SH-SY5Y (cell line): ENCODE measurements around the gene SOSTDC1.

ENCODE experiments used
- GATA2 ChIP-seq: IDR thresholded peaks from 2 replicates; pipeline ENCODE4 v1.6.1; 2011; ENCODE audit warnings: mild to moderate bottlenecking, low read depth, low read length
- GATA3 ChIP-seq: IDR thresholded peaks from 2 replicates; pipeline ENCODE4 v1.6.1; 2011; ENCODE audit warnings: low read depth, mild to moderate bottlenecking, low read length, moderate library complexity

DNA sequence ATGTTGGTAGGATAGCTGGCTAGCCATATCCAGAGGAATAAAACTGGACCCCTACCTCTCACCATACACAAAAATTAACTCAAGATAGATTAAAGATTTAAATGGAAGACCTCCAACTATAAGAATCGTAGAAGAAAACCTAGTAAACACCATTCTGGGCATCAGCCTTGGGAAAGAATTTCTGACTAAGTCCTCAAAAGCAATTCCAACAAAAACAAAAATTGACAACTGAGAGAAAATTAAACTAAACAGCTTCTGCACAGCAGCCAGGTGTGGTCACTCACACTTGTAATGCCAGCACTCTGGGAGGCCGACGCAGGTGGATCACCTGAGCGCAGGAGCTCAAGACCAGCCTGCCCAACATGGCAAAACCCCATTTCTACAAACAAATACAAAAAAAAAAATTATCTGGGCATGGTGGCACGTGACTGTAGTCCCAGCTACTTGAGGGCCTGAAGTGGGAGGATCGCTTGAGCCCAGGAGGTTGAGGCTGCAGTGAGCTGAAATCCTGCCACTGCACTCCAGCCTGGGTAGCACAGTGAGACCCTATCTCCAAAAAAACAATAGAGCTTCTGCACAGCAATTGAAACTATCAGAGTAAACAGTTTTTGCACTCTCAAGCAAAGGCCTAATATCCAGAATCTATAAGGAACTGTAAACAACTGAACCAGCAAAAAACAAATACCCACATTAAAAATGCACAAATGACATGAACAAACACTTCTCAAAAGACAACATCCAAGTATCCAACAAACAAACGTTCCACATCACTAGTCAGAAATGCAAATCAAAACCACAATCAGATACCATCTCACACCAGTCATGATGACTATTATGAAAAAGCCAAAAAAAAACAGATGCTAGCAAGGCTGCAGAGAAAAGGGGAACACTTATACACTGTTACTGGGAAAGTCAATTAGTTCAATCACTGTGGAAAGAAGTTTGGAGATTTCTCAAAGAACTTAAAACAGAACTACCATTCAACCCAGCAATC is 49.0 kb downstream of the SOSTDC1 start:
- TF ChIP-seq GATA2 (no peak), GATA3 (no peak)
